SK-MEL-5 (cell line): Measurements from ENCODE around the gene ACKR4. TPM values are rescaled to one million over a fixed set of nuclear protein-coding genes. Genes with fewer than 3 reads are reported as not detected.
A peak's percentile ranks its signal among the peaks of the same experiment; 100 is the strongest.
"Not testable (repeated sequence)": the region's sequence is repeated elsewhere in the genome, so short reads cannot be mapped to it uniquely, and the experiment has no call there.

Experiments used
- DNase-seq: peaks from one replicate; pipeline ENCODE4 v3.0.0-alpha.2; 2016; ENCODE audit warnings: low read depth, low spot score
- in situ Hi-C: cut with HindIII; loops from 2 replicates; pipeline ENCODE4 v1.10.0; 2016; ENCODE audit warnings: low sequenced_read_pairs, high pct_unique_total_duplicates, low pct_unique_long_range_greater_than_20kb
- polyA plus RNA-seq, 2 experiments: library from polyadenylated mRNA; depleted of rRNA; stranded (reverse); fragments of >200 nt; gene quantifications; 2 replicates each; pipeline ENCODE4 v1.2.3, GENCODE V29; 2015
- total RNA-seq: library from RNA; depleted of rRNA; stranded (reverse); fragments of >200 nt; shearing (Covaris generic); gene quantifications from 2 replicates; pipeline ENCODE4 v1.2.3, GENCODE V29; 2014; rRNA removed

The ACKR4 gene
- not detected in 2 replicates for total RNA-seq
- polyA plus RNA-seq (2015; cell fraction: cytosol; rRNA removed) = not detected in 2 replicates
- 0.43 TPM in 1 of 2 replicates, not detected in the other for polyA plus RNA-seq (2015; cell fraction: nucleus; rRNA removed)

- in situ Hi-C loops = no loop called here
- no peak for DNase-seq
Measured at GRCh38 chr3:132596816-132597433, at the start of gene ACKR4. Gene ACKR4, plus strand, starts transcription at chr3:132597270. Its CDS starts 3,128 bp downstream, at chr3:132600398.

GRCh38 chr3:132549169-132549568 is 47.9 kb upstream of the ACKR4 start:
- in situ Hi-C loops = no loop called here
- DNase-seq = no peak

- in situ Hi-C loops = no loop called here
- DNase-seq = peak; percentile 23
Measured at GRCh38 chr3:132549890-132550578, 47.0 kb upstream of the ACKR4 start.

- in situ Hi-C loops = no loop called here
- DNase-seq = no peak
Measured at GRCh38 chr3:132550579-132551305, 46.3 kb upstream of the ACKR4 start.

- in situ Hi-C loops = no loop called here
- no peak for DNase-seq
Measured at GRCh38 chr3:132553826-132554225, 43.2 kb upstream of the ACKR4 start.

- no peak for DNase-seq
- in situ Hi-C loops = no loop called here
Measured at GRCh38 chr3:132554437-132554836, 42.6 kb upstream of the ACKR4 start.

- no peak for DNase-seq
- in situ Hi-C loops = no loop called here
Measured at GRCh38 chr3:132555306-132556035, 41.6 kb upstream of the ACKR4 start.

GRCh38 chr3:132556036-132556386 is 41.1 kb upstream of the ACKR4 start:
- DNase-seq, in situ Hi-C loops: not testable (repeated sequence)

GRCh38 chr3:132556508-132557159 is 40.4 kb upstream of the ACKR4 start:
- DNase-seq = peak; percentile 11

GRCh38 chr3:132561003-132561402 is 36.1 kb upstream of the ACKR4 start:
- in situ Hi-C loops = no loop called here
- no peak for DNase-seq

More at GRCh38 chr3:132556508-132557159, 40.4 kb upstream of the ACKR4 start:
- in situ Hi-C loops = no loop called here

GRCh38 chr3:132563420-132564069 is 33.5 kb upstream of the ACKR4 start:
- in situ Hi-C loops = no loop called here
- no peak for DNase-seq

GRCh38 chr3:132564070-132564465 is 33.0 kb upstream of the ACKR4 start:
- in situ Hi-C loops = no loop called here
- DNase-seq = no peak

- DNase-seq = no peak
- in situ Hi-C loops = no loop called here
Measured at GRCh38 chr3:132568422-132568821, 28.6 kb upstream of the ACKR4 start.

GRCh38 chr3:132569153-132569552 is 27.9 kb upstream of the ACKR4 start:
- peak; percentile 11 for DNase-seq
- in situ Hi-C loops = no loop called here

GRCh38 chr3:132569580-132569979 is 27.5 kb upstream of the ACKR4 start:
- in situ Hi-C loops = no loop called here

GRCh38 chr3:132570016-132570415 is 27.1 kb upstream of the ACKR4 start:
- DNase-seq = no peak

More at GRCh38 chr3:132569580-132569979, 27.5 kb upstream of the ACKR4 start:
- DNase-seq = no peak

GRCh38 chr3:132573797-132574211 is 23.3 kb upstream of the ACKR4 start:
- in situ Hi-C loops = no loop called here
- DNase-seq = no peak

More at GRCh38 chr3:132570016-132570415, 27.1 kb upstream of the ACKR4 start:
- in situ Hi-C loops = no loop called here
